GM18507 (cell line): Measurements from ENCODE around the gene CST4.
"Not testable (repeated sequence)": the region's sequence is repeated elsewhere in the genome, so short reads cannot be mapped to it uniquely, and the experiment has no call there.

Source experiments
- DNase-seq: peaks from one replicate; pipeline ENCODE4 v3.0.0; 2011; ENCODE audit warnings: low read depth; ENCODE audit not compliant: insufficient read length; ENCODE audit errors: extremely low spot score
- FAIRE-seq: peaks from 2 replicates; lab custom pipeline; 2011; peaks lifted over from hg19 to GRCh38; lab: Jason Lieb, UNC

Gene CST4

GRCh38 chr20:23664954-23665353, 23.9 kb downstream of the CST4 start:
- DNase-seq (no peak), FAIRE-seq (no peak)

GRCh38 chr20:23664046-23664445, 24.8 kb downstream of the CST4 start:
- DNase-seq, FAIRE-seq: not testable (repeated sequence)

GRCh38 chr20:23663180-23663579, 25.7 kb downstream of the CST4 start:
- FAIRE-seq (no peak), DNase-seq (no peak)

GRCh38 chr20:23662276-23662870, 26.5 kb downstream of the CST4 start:
- DNase-seq: no peak
- FAIRE-seq: no peak

- FAIRE-seq: no peak
- no peak for DNase-seq
Observed at GRCh38 chr20:23661002-23661429, 27.8 kb downstream of the CST4 start.

GRCh38 chr20:23659989-23660837, 28.6 kb downstream of the CST4 start:
- DNase-seq: no peak

GRCh38 chr20:23659610-23659988, 29.2 kb downstream of the CST4 start:
- not testable (repeated sequence) for FAIRE-seq, DNase-seq

More at GRCh38 chr20:23659989-23660837, 28.6 kb downstream of the CST4 start:
- FAIRE-seq: no peak

GRCh38 chr20:23658989-23659609, 29.7 kb downstream of the CST4 start:
- DNase-seq (no peak), FAIRE-seq (no peak)

GRCh38 chr20:23658336-23658735, 30.5 kb downstream of the CST4 start:
- FAIRE-seq (no peak), DNase-seq (no peak)

GRCh38 chr20:23657202-23657601, 31.6 kb downstream of the CST4 start:
- no peak for DNase-seq
- no peak for FAIRE-seq

- FAIRE-seq (no peak), DNase-seq (no peak)
Observed at GRCh38 chr20:23656372-23656771, 32.5 kb downstream of the CST4 start.

- FAIRE-seq (no peak), DNase-seq (no peak)
Observed at GRCh38 chr20:23655491-23656211, 33.2 kb downstream of the CST4 start.

- FAIRE-seq (no peak), DNase-seq (no peak)
Observed at GRCh38 chr20:23654717-23655116, 34.1 kb downstream of the CST4 start.

GRCh38 chr20:23654000-23654399, 34.8 kb downstream of the CST4 start:
- FAIRE-seq: no peak
- DNase-seq: no peak

GRCh38 chr20:23653400-23653938, 35.4 kb downstream of the CST4 start:
- no peak for FAIRE-seq

GRCh38 chr20:23652926-23653325, 35.9 kb downstream of the CST4 start:
- FAIRE-seq (no peak), DNase-seq (no peak)

More at GRCh38 chr20:23653400-23653938, 35.4 kb downstream of the CST4 start:
- no peak for DNase-seq

GRCh38 chr20:23652371-23652770, 36.5 kb downstream of the CST4 start:
- no peak for FAIRE-seq

GRCh38 chr20:23651117-23651516, 37.7 kb downstream of the CST4 start:
- FAIRE-seq (no peak), DNase-seq (no peak)

More at GRCh38 chr20:23652371-23652770, 36.5 kb downstream of the CST4 start:
- no peak for DNase-seq

- DNase-seq: no peak
- no peak for FAIRE-seq
Observed at GRCh38 chr20:23649830-23650417, 38.9 kb downstream of the CST4 start.
